ENCODE results near the gene PHLDB1. TPM values are rescaled to one million over a fixed set of nuclear protein-coding genes. Genes with fewer than 3 reads are reported as not detected.

Gene PHLDB1
- total and polyA plus RNA-seq, 2 experiments from 2014 or later = 60.2 to 126 TPM

DNA sequence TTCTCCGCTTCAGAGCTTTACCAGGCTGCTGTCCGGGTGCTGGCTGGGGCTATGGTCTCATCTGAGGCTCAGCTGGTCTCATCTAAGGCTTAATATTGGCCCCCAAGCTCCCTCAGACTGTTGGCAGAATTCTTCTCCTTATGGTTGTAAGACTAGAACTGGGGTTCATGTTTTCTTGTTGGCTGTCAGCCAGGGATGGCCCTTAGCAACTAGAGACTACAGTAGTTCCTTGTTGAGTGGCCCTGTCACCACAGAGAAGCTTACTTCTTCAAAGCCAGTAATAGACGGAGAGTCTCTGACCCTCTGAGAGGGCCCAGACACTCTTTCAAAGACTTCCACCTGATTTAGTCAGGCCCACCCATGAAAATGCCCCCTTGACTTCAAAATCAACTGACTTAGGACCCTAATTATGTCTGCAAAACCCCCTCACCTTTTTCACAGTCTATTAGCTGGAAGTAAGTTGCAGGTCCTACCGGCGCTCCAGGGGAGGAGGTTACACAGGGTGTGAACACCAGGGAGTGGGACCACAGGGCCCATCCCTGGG, 96.2 kb downstream of the PHLDB1 start:
- Histone ChIP-seq H3K4me1 (ENCODE audit: low read depth) (no peaks in the 10 kb centered on the region), H3K36me3 (no peaks in the 10 kb centered on the region), H3K9me3 (ENCODE audit: low read depth) (no peaks in the 10 kb centered on the region), H3K27ac (no peak overlapping the region), H3K27me3 (no peaks in the 10 kb centered on the region), H3K4me3 (no peak overlapping the region)
- TF ChIP-seq, protein P1, sequence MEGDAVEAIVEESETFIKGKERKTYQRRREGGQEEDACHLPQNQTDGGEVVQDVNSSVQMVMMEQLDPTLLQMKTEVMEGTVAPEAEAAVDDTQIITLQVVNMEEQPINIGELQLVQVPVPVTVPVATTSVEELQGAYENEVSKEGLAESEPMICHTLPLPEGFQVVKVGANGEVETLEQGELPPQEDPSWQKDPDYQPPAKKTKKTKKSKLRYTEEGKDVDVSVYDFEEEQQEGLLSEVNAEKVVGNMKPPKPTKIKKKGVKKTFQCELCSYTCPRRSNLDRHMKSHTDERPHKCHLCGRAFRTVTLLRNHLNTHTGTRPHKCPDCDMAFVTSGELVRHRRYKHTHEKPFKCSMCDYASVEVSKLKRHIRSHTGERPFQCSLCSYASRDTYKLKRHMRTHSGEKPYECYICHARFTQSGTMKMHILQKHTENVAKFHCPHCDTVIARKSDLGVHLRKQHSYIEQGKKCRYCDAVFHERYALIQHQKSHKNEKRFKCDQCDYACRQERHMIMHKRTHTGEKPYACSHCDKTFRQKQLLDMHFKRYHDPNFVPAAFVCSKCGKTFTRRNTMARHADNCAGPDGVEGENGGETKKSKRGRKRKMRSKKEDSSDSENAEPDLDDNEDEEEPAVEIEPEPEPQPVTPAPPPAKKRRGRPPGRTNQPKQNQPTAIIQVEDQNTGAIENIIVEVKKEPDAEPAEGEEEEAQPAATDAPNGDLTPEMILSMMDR (IDR thresholded peaks at IDR 0.05; ENCODE audit: low read depth, low read length) = no peak
- DNase-seq (ENCODE audit: low read depth in 1 of 2, low spot score in 1 of 2) = no peak

DNA sequence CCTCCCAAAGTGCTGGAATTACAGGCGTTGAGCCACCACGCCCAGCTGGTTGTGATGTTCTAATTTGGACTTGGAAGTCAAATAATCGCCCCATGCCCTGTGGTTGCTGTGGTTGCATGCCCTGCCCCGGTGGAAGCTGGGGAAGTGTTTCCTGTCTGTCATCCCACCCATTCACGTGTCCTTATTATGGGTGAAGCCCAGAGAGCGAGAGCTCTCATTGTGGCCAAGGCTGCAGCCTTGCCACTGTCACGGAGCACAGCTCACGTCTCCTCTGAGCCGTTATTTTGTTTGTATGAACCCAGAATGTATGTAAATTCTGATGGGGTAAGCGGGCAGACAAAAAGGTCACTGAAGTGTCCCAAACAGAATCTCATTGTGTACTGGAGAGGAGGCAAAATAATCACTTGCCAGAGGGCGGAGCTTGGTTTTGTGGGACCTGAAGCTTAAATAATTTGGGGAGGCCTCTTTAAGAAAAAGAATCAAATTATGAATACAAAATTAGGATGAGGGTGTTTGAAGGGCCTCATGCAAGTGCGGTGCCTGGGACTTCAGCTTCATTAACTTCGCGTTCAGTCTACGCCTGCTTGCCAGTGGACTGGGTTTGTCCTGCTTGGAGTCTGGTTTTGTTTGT, 97.8 kb downstream of the PHLDB1 start:
- H3K27me3 ChIP-seq = no peaks in the 10 kb centered on the region
- no peak for DNase-seq (ENCODE audit: low read depth in 1 of 2, low spot score in 1 of 2)
- no peak overlapping the region for H3K4me3 ChIP-seq
- H3K4me1 ChIP-seq (ENCODE audit: low read depth) = no peaks in the 10 kb centered on the region
- no peak overlapping the region for H3K27ac ChIP-seq
- no peaks in the 10 kb centered on the region for H3K36me3 ChIP-seq
- TF ChIP-seq, protein P1 (IDR thresholded peaks at IDR 0.05; ENCODE audit: low read depth, low read length) = no peak
- no peaks in the 10 kb centered on the region for H3K9me3 ChIP-seq (ENCODE audit: low read depth)

DNA sequence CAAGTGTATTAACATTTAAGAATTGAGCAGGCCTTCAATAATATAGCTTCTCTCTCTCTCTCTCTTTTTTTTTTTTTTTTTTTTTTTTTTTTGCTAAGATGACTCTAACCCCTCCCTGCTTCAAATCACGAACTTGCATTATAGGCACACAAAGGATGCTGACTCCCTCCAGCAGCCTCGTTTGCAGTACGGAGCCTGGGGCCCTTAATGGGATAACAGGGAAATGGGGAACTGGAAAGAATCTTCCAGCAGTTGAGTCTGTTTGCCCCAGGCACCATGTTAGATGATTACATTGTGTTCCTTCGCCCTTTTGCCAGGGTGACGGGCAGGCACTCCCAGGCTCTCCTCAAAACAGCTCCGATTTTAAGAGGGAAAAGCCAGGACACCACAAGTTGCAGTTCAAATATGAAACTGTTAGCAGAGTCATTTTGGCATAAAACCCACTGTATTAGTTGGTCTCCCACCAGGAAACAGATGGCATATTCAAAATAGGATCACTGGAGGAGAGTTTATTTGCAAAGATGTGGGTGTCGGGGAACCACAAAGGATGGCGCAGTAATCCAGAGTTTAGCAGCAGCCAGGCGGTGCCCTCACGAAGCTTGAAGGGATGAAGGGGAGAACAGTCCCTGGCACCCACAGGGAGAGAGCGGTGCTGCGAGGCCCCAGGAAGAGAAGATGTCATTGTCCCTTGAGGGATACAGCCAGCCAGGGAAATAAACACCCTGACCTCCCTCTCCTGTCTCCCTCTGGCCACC, 98.6 kb downstream of the PHLDB1 start:
- no peaks in the 10 kb centered on the region for H3K9me3 ChIP-seq (ENCODE audit: low read depth)
- no peaks in the 10 kb centered on the region for H3K36me3 ChIP-seq
- H3K27ac ChIP-seq = no peak overlapping the region
- no peaks in the 10 kb centered on the region for H3K27me3 ChIP-seq
- H3K4me3 ChIP-seq = no peak overlapping the region
- DNase-seq (ENCODE audit: low read depth in 1 of 2, low spot score in 1 of 2) = no peak
- H3K4me1 ChIP-seq (ENCODE audit: low read depth) = no peaks in the 10 kb centered on the region
- TF ChIP-seq, protein P1 (IDR thresholded peaks at IDR 0.05; ENCODE audit: low read depth, low read length) = no peak

DNA sequence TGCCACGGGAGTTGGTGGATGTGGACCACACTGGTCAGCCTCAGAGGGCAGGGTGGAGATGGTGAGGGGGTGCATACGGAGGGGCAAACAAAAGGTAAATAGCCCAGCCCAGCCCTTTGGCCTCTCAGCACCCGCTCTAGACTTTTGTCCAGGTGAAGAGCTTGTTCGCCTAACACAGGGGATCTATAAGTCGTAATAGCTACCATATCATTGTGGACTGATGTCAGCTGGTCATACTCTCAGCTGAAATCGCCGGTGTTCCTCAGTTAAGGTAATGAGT, 99.1 kb downstream of the PHLDB1 start:
- no peak overlapping the region for H3K27ac ChIP-seq
- H3K4me1 ChIP-seq (ENCODE audit: low read depth) = no peaks in the 10 kb centered on the region
- no peaks in the 10 kb centered on the region for H3K27me3 ChIP-seq

More for the DNA sequence above, 99.1 kb downstream of the PHLDB1 start:
- TF ChIP-seq, protein P1 (IDR thresholded peaks at IDR 0.05; ENCODE audit: low read depth, low read length) = no peak
- no peaks in the 10 kb centered on the region for H3K36me3 ChIP-seq
- H3K4me3 ChIP-seq = no peak overlapping the region
- no peak for DNase-seq (ENCODE audit: low read depth in 1 of 2, low spot score in 1 of 2)
- no peaks in the 10 kb centered on the region for H3K9me3 ChIP-seq (ENCODE audit: low read depth)

Other genes starting within 250 kb of the PHLDB1 start
- gene UBE4A, start 248.0 kb upstream of the PHLDB1 start, total RNA-seq = 23.6 and 25.9 TPM in 2 replicates
- gene UBE4A, start 248.0 kb upstream of the PHLDB1 start, polyA plus RNA-seq = 17.4 and 26.6 TPM in 2 replicates
- gene ATP5MG, start 206.0 kb upstream of the PHLDB1 start, total RNA-seq = 65.3 and 90.5 TPM in 2 replicates
- 734 and 884 TPM in 2 replicates for gene ATP5MG, start 206.0 kb upstream of the PHLDB1 start, polyA plus RNA-seq
- gene KMT2A, start 171.1 kb upstream of the PHLDB1 start, total RNA-seq = 23.4 and 48.2 TPM in 2 replicates
- gene KMT2A, start 171.1 kb upstream of the PHLDB1 start, polyA plus RNA-seq = 28.0 and 31.6 TPM in 2 replicates
- 8.2 and 11.3 TPM in 2 replicates for gene TTC36, start 80.1 kb upstream of the PHLDB1 start, total RNA-seq
- gene TTC36, start 80.1 kb upstream of the PHLDB1 start, polyA plus RNA-seq = 4.6 and 5.6 TPM in 2 replicates
- gene TMEM25, start 76.4 kb upstream of the PHLDB1 start, total RNA-seq = 50.0 and 51.3 TPM in 2 replicates
- gene TMEM25, start 76.4 kb upstream of the PHLDB1 start, polyA plus RNA-seq = 34.9 and 41.1 TPM in 2 replicates
- gene IFT46, start 41.7 kb upstream of the PHLDB1 start, total RNA-seq = 22.0 and 25.2 TPM in 2 replicates
- gene IFT46, start 41.7 kb upstream of the PHLDB1 start, polyA plus RNA-seq = 24.5 and 24.8 TPM in 2 replicates
- 77.6 and 94.3 TPM in 2 replicates for gene ARCN1, start 35.2 kb upstream of the PHLDB1 start, total RNA-seq
- gene ARCN1, start 35.2 kb upstream of the PHLDB1 start, polyA plus RNA-seq = 117 and 124 TPM in 2 replicates
- gene TREH, start 72.0 kb downstream of the PHLDB1 start, total RNA-seq = not detected in 2 replicates
- gene TREH, start 72.0 kb downstream of the PHLDB1 start, polyA plus RNA-seq = 0.42 TPM in 1 of 2 replicates, not detected in the other
- 98.2 and 113 TPM in 2 replicates for gene DDX6, start 183.5 kb downstream of the PHLDB1 start, total RNA-seq
- 27.4 and 33.5 TPM in 2 replicates for gene DDX6, start 183.5 kb downstream of the PHLDB1 start, polyA plus RNA-seq

Data from cardiac muscle cell (in vitro differentiated cells and primary cell).